ENCODE results near the gene CCDC9. TPM values are rescaled to one million over a fixed set of nuclear protein-coding genes. Genes with fewer than 3 reads are reported as not detected.

The CCDC9 gene
- total and polyA plus RNA-seq, 2 of the 13 experiments (the other 11 are each of a cell fraction or from before 2014, with no cell fraction given): 2.9 to 6.3 TPM

DNA sequence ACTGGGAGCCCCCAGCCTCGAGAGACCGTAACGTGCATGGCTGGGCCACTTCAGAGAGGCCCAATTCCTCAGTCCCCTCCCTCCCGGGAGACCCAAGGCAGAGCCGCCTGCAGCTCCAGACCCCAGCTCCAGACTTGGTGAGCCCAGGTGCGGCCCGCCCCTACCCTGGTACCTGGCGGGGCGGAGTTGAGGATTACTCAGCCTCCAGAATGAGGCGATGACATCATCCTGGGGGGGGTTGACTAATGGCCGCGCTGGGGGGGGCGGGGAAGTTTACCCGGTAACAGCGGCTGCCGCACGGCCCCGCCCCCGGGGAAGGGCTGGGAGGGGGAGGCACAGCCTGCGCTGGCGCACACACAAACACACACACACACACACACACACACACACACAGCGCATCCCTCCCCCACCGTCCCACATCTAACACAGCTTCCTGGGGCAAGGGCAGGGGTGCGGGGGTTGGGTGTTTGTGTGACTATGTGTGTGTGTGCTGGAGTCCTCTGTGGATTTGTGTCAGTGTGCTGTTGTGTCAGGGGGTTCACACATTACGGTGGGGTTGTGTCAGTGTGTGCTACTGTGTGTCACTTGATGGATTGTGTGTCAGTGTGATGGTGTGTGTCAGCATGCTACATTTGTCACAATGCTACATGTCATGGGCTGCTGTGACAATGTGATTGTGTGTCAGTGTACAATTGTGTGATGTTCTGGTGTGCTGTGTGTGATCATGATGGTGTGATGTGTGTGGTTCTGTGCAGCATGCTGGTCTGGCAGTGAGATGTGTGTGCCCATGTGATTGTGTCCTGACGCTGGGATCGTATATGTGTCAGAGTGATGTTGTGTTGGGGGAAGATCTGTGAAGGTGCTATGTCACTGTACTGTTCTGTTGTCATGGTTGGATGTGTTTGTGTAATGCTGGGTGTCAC lies 15.1 kb upstream of the CCDC9 start (continued):
- TF ChIP-seq, protein P1, sequence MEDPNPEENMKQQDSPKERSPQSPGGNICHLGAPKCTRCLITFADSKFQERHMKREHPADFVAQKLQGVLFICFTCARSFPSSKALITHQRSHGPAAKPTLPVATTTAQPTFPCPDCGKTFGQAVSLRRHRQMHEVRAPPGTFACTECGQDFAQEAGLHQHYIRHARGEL (CRISPR knock-in tag; IDR thresholded peaks at IDR 0.05): no peak
- TF ChIP-seq ZNF678 (CRISPR knock-in tag; IDR thresholded peaks at IDR 0.05) (no peak), HNF4G (IDR thresholded peaks at IDR 0.05; ENCODE audit: borderline replicate concordance, low read depth, low read length) (no peak), HNF4G (CRISPR knock-in tag; IDR thresholded peaks at IDR 0.05; ENCODE audit: borderline replicate concordance, low read depth) (no peak), SMARCC2 (IDR thresholded peaks at IDR 0.05) (no peak), ZNF790 (CRISPR knock-in tag; IDR thresholded peaks at IDR 0.05; ENCODE audit: borderline replicate concordance) (no peak), THAP11 (CRISPR knock-in tag; IDR thresholded peaks at IDR 0.05) (no peak), JARID2 (CRISPR knock-in tag; IDR thresholded peaks at IDR 0.05; ENCODE audit: insufficient replicate concordance) (no peak), GATAD1 (CRISPR knock-in tag; IDR thresholded peaks at IDR 0.05) (peak; percentile 44; the same call in 1 of the 2 replicates), GATA4 (IDR thresholded peaks at IDR 0.05; ENCODE audit: borderline replicate concordance, low read depth) (no peak), JUND (CRISPR knock-in tag; IDR thresholded peaks at IDR 0.05) (peak; percentile 75; the same call in 1 of the 2 replicates), ZNF329 (CRISPR knock-in tag; IDR thresholded peaks at IDR 0.05; ENCODE audit: low read depth) (no peak), ZNF274 (CRISPR knock-in tag; IDR thresholded peaks at IDR 0.05) (no peak)
- TF ChIP-seq, protein P2, sequence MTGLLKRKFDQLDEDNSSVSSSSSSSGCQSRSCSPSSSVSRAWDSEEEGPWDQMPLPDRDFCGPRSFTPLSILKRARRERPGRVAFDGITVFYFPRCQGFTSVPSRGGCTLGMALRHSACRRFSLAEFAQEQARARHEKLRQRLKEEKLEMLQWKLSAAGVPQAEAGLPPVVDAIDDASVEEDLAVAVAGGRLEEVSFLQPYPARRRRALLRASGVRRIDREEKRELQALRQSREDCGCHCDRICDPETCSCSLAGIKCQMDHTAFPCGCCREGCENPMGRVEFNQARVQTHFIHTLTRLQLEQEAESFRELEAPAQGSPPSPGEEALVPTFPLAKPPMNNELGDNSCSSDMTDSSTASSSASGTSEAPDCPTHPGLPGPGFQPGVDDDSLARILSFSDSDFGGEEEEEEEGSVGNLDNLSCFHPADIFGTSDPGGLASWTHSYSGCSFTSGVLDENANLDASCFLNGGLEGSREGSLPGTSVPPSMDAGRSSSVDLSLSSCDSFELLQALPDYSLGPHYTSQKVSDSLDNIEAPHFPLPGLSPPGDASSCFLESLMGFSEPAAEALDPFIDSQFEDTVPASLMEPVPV (CRISPR knock-in tag; IDR thresholded peaks at IDR 0.05): no peak
- TF ChIP-seq, protein P3, sequence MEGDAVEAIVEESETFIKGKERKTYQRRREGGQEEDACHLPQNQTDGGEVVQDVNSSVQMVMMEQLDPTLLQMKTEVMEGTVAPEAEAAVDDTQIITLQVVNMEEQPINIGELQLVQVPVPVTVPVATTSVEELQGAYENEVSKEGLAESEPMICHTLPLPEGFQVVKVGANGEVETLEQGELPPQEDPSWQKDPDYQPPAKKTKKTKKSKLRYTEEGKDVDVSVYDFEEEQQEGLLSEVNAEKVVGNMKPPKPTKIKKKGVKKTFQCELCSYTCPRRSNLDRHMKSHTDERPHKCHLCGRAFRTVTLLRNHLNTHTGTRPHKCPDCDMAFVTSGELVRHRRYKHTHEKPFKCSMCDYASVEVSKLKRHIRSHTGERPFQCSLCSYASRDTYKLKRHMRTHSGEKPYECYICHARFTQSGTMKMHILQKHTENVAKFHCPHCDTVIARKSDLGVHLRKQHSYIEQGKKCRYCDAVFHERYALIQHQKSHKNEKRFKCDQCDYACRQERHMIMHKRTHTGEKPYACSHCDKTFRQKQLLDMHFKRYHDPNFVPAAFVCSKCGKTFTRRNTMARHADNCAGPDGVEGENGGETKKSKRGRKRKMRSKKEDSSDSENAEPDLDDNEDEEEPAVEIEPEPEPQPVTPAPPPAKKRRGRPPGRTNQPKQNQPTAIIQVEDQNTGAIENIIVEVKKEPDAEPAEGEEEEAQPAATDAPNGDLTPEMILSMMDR (CRISPR knock-in tag; IDR thresholded peaks at IDR 0.05): no peak
- TF ChIP-seq, protein P4, sequence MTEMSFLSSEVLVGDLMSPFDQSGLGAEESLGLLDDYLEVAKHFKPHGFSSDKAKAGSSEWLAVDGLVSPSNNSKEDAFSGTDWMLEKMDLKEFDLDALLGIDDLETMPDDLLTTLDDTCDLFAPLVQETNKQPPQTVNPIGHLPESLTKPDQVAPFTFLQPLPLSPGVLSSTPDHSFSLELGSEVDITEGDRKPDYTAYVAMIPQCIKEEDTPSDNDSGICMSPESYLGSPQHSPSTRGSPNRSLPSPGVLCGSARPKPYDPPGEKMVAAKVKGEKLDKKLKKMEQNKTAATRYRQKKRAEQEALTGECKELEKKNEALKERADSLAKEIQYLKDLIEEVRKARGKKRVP (CRISPR knock-in tag; IDR thresholded peaks at IDR 0.05): peak in 1 of 2 experiments; percentile 76; a peak in 2 of 4 replicates
- TF ChIP-seq, protein P5, sequence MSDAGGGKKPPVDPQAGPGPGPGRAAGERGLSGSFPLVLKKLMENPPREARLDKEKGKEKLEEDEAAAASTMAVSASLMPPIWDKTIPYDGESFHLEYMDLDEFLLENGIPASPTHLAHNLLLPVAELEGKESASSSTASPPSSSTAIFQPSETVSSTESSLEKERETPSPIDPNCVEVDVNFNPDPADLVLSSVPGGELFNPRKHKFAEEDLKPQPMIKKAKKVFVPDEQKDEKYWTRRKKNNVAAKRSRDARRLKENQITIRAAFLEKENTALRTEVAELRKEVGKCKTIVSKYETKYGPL (CRISPR knock-in tag; IDR thresholded peaks at IDR 0.05): no peak
- TF ChIP-seq, protein P6, sequence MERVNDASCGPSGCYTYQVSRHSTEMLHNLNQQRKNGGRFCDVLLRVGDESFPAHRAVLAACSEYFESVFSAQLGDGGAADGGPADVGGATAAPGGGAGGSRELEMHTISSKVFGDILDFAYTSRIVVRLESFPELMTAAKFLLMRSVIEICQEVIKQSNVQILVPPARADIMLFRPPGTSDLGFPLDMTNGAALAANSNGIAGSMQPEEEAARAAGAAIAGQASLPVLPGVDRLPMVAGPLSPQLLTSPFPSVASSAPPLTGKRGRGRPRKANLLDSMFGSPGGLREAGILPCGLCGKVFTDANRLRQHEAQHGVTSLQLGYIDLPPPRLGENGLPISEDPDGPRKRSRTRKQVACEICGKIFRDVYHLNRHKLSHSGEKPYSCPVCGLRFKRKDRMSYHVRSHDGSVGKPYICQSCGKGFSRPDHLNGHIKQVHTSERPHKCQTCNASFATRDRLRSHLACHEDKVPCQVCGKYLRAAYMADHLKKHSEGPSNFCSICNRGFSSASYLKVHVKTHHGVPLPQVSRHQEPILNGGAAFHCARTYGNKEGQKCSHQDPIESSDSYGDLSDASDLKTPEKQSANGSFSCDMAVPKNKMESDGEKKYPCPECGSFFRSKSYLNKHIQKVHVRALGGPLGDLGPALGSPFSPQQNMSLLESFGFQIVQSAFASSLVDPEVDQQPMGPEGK (CRISPR knock-in tag; IDR thresholded peaks at IDR 0.05): peak; percentile 91
- TF ChIP-seq, protein P7, sequence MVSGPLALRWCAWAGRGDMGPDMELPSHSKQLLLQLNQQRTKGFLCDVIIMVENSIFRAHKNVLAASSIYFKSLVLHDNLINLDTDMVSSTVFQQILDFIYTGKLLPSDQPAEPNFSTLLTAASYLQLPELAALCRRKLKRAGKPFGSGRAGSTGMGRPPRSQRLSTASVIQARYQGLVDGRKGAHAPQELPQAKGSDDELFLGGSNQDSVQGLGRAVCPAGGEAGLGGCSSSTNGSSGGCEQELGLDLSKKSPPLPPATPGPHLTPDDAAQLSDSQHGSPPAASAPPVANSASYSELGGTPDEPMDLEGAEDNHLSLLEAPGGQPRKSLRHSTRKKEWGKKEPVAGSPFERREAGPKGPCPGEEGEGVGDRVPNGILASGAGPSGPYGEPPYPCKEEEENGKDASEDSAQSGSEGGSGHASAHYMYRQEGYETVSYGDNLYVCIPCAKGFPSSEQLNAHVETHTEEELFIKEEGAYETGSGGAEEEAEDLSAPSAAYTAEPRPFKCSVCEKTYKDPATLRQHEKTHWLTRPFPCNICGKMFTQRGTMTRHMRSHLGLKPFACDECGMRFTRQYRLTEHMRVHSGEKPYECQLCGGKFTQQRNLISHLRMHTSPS (CRISPR knock-in tag; IDR thresholded peaks at IDR 0.05; ENCODE audit: low read depth): no peak
